H1 (cell line): ENCODE measurements around the gene AICDA. TPM values are rescaled to one million over a fixed set of nuclear protein-coding genes. Genes with fewer than 3 reads are reported as not detected.

Experiments
- CHD7 ChIP-seq: fragments of 300-600 bp; sonication (generic); IDR thresholded peaks from 2 replicates; pipeline ENCODE4 v1.7.1; 2012; ENCODE audit warnings: low read length, moderate library complexity, mild to moderate bottlenecking, inconsistent platforms; ENCODE audit not compliant: insufficient replicate concordance
- CREB1 ChIP-seq: IDR thresholded peaks from 2 replicates; pipeline ENCODE4 v1.6.1; 2012; ENCODE audit warnings: inconsistent platforms
- JUN ChIP-seq: IDR thresholded peaks from 2 replicates; pipeline ENCODE4 v1.6.1; 2011; ENCODE audit warnings: low read depth, mild to moderate bottlenecking, improper control_type of control experiment, low read length
- RAD21 ChIP-seq, 2 experiments: IDR thresholded peaks in 1 of 2; conservative IDR thresholded peaks in 1 of 2; 2 replicates each; pipeline ENCODE4 v1.6.1; 2011; ENCODE audit warnings: low read depth in 2 of 2, low read length in 2 of 2, improper control_type of control experiment in 1 of 2, inconsistent platforms in 1 of 2, mild to moderate bottlenecking in 1 of 2, moderate library complexity in 1 of 2
- RNF2 ChIP-seq: fragments of 200-900, 300-1000 bp; sonication (generic); IDR thresholded peaks from 2 replicates; pipeline ENCODE4 v1.7.1; 2016; ENCODE audit warnings: borderline replicate concordance, low read depth, mild to moderate bottlenecking, antibody characterized with exemption, low read length; ENCODE audit not compliant: poor library complexity, severe bottlenecking; ENCODE audit errors: missing control alignments
- SIRT6 ChIP-seq: IDR thresholded peaks from one replicate; pipeline ENCODE4 v1.7.1; 2012; ENCODE audit warnings: low read length, inconsistent platforms
- SP2 ChIP-seq: IDR thresholded peaks from 2 replicates; pipeline ENCODE4 v1.6.1; 2012; ENCODE audit warnings: mild to moderate bottlenecking, low read length, inconsistent platforms
- SP4 ChIP-seq: IDR thresholded peaks from 2 replicates; pipeline ENCODE4 v1.6.1; 2012; ENCODE audit warnings: low read length, inconsistent platforms
- TAF7 ChIP-seq: optimal IDR thresholded peaks from 2 replicates; pipeline ENCODE3; 2011; ENCODE audit warnings: low read depth, mild to moderate bottlenecking, inconsistent platforms, low read length, moderate library complexity, borderline replicate concordance
- polyA plus RNA-seq, 7 experiments: library from polyadenylated mRNA; depleted of rRNA in 3 of 7; stranded (reverse) in 5 of 7; unstranded in 2 of 7; fragments of >200 nt in 5 of 7; fragments of 200-250 nt in 2 of 7; gene quantifications; 1 replicate in 5 of 7; 2 replicates in 1 of 7; 4 replicates in 1 of 7; pipeline versions ENCODE4 v1.2.1 to v1.2.3, GENCODE V29; 2011 to 2013; ENCODE audit warnings: missing spikeins in 2 of 7, mixed read lengths in 2 of 7
- total RNA-seq: library from RNA; stranded (reverse); fragmentation: NEBNext Ultra II Directional; extraction: Animal tissue kit (Norgen Biotek cat#: 25700); gene quantifications from 2 replicates; pipeline ENCODE4 v1.2.1, GENCODE V29; 2021

AICDA gene
- total and polyA plus RNA-seq, 2 of the 8 experiments (the other 6 are each of a cell fraction or from before 2014, with no cell fraction given) = not detected

- no peak for TF ChIP-seq CHD7
- no peak for TF ChIP-seq SIRT6
- no peak for TF ChIP-seq RAD21 (IDR thresholded peaks at IDR 0.05 in 1 of 2, conservative IDR thresholded peaks at IDR 0.05 in 1 of 2; ENCODE audit: low read depth in 2 of 2, low read length in 2 of 2)
- TF ChIP-seq RNF2 = no peak
- no peak for TF ChIP-seq TAF7
- no peak for TF ChIP-seq JUN
- TF ChIP-seq CREB1 = no peak
- no peak for TF ChIP-seq SP2
- TF ChIP-seq SP4 = no peak
Observed at GRCh38 chr12:8639936-8640335, 27.3 kb upstream of the AICDA start (continued).
